GM12801 (cell line): Measurements from ENCODE around the gene SMARCD3.

ENCODE experiments used
- CTCF ChIP-seq: IDR thresholded peaks from one replicate; pipeline ENCODE4 v1.5.1; 2011; ENCODE audit warnings: control low read depth; ENCODE audit not compliant: insufficient read length; ENCODE audit errors: extremely low read depth

Gene SMARCD3

GRCh38 chr7:151248346-151249033, at the start of gene SMARCD3:
Gene SMARCD3, minus strand, starts transcription at chr7:151248694. Its CDS starts 132 bp downstream, at chr7:151248562.
- TF ChIP-seq CTCF = no peak

- TF ChIP-seq CTCF = no peak
Measured at GRCh38 chr7:151296202-151296992, 47.9 kb upstream of the SMARCD3 start.

- no peak for TF ChIP-seq CTCF
Measured at GRCh38 chr7:151292850-151293249, 44.4 kb upstream of the SMARCD3 start.

- no peak for TF ChIP-seq CTCF
Measured at GRCh38 chr7:151291206-151291605, 42.7 kb upstream of the SMARCD3 start.

GRCh38 chr7:151290355-151290760, 41.9 kb upstream of the SMARCD3 start:
- TF ChIP-seq CTCF = no peak

- TF ChIP-seq CTCF = no peak
Measured at GRCh38 chr7:151289891-151290290, 41.4 kb upstream of the SMARCD3 start.

- TF ChIP-seq CTCF = no peak
Measured at GRCh38 chr7:151286148-151286547, 37.7 kb upstream of the SMARCD3 start.
